Measurements from ENCODE around the gene CLTC.

DNA sequence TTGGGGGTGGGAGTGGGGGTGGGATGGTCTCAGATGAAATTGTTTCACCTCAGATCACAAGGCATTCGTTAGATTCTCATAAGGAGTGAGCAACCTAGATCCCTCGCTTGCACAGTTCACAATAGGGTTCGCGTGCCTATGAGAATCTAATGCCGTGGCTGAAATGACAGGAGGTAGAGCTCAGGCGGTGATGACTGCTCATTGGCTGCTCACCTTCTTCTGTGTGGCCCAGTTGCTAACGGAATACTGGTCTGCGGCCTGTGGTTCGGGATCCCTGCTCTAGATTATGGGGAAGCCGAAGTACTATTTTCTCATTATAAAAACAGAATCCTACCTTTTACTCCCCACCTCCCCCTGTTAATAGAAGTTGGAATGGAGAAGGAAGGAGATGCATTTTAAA is 18.9 kb downstream of the CLTC start:
- TF ChIP-seq, protein P1, sequence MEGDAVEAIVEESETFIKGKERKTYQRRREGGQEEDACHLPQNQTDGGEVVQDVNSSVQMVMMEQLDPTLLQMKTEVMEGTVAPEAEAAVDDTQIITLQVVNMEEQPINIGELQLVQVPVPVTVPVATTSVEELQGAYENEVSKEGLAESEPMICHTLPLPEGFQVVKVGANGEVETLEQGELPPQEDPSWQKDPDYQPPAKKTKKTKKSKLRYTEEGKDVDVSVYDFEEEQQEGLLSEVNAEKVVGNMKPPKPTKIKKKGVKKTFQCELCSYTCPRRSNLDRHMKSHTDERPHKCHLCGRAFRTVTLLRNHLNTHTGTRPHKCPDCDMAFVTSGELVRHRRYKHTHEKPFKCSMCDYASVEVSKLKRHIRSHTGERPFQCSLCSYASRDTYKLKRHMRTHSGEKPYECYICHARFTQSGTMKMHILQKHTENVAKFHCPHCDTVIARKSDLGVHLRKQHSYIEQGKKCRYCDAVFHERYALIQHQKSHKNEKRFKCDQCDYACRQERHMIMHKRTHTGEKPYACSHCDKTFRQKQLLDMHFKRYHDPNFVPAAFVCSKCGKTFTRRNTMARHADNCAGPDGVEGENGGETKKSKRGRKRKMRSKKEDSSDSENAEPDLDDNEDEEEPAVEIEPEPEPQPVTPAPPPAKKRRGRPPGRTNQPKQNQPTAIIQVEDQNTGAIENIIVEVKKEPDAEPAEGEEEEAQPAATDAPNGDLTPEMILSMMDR (IDR thresholded peaks at IDR 0.05; ENCODE audit: low read depth, low read length): no peak
- TF ChIP-seq POLR2A (IDR thresholded peaks at IDR 0.05; ENCODE audit: extremely low read depth, insufficient read length): no peak
- TF ChIP-seq, protein P2, sequence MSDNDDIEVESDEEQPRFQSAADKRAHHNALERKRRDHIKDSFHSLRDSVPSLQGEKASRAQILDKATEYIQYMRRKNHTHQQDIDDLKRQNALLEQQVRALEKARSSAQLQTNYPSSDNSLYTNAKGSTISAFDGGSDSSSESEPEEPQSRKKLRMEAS (IDR thresholded peaks at IDR 0.05; ENCODE audit: low read depth, low read length): no peak
- TF ChIP-seq MYC (IDR thresholded peaks at IDR 0.05; ENCODE audit: low read depth, low read length): no peak

Measured in NB4 (cell line).